Measurements from ENCODE around the gene CHAT.
"Not testable (repeated sequence)": the region's sequence is repeated elsewhere in the genome, so short reads cannot be mapped to it uniquely, and the experiment has no call there.

The CHAT gene

DNA sequence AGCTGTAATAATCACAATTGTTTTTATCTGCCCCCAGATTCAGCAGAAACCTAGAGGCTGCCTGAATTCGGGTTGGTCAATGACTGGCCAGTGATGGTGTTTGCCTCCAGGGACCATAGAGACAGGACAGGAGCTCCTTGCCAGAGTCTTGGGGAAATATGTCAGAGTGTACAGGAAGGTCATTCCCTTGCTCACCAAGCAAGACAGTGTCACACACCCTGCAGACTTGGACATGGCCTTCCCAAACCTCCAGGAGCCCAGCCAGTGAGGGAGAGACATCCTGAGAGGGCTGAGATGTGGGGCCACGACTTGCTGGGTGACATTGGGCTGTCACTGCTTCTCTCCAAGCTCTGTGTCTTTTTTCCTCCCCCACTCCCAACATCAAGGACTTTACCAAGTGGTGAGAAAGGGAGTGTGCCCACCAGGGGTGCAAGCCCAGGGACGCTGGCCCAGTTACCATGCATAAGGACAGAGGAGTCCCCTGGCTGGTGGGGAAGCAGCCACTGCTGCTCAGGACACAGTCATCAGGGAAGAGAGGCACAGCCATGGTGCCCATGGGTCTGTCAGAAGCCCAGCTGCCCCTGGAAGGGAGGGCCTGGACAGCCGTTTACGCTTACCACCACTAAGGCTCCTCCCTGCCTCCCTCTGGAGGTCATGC is 40.3 kb downstream of the CHAT start:
- DNase-seq: no peak

DNA sequence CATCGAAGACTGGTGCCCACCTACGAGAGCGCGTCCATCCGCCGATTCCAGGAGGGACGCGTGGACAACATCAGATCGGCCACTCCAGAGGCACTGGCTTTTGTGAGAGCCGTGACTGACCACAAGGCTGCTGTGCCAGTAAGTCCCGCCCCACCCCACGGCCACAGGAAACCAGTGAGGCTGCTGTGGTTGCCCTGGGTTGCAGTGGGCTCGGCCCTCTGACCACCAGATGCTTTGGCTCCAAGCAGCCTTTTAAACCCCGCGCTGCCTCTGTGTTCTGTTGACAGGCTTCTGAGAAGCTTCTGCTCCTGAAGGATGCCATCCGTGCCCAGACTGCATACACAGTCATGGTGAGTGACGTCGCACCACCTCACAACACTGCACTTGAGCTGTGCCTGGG is 41.3 kb downstream of the CHAT start:
- no peak for DNase-seq

DNA sequence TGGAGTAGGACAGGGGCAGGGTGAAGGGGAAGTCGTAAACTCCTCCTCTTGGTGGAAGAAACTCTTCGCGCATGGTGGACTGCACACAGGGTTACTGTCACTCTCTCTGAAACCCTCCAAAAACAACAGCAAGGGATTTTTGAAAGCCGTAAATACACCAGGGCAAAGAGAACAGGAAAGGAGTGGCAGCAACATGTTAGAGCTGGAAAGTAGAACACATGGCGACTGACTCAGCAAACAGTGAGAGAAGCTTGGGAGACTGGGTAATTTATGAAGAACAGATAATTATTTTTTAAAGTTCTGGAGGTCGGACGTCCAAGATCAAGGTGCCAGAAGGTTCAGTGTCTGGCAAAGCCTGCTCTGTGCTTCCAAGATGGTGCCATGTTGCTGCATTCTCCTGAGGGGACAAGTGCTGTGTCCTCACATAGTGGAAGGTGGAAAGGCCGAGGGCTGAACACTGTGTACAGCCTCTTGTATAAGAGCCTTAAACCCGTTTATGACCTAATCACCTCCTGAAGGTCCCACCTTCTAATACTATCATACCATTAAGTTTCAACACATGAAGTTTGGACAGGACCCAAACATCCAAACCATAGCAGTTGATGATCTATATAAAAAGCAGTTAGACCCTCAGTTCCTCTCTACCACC is 43.1 kb downstream of the CHAT start:
- DNase-seq: no peak

DNA sequence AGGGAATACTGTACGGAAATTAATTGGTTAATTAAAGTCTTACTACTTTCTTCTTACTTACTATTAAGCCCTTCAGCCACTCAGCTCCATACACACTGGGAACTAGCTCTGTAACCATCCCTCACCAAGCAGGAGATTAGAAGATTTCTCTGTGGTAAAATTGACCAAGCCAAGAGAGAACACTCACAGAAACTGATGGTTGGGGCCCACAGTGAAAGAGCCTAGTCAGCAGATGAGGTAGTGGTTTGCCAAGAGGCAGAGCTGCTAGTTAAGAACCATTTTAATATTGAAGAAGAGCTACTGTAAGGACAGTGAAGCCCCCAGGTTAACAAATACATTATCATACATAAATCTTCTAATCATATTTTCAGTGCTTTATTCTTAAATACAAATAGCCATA is 43.8 kb downstream of the CHAT start:
- no peak for DNase-seq

DNA sequence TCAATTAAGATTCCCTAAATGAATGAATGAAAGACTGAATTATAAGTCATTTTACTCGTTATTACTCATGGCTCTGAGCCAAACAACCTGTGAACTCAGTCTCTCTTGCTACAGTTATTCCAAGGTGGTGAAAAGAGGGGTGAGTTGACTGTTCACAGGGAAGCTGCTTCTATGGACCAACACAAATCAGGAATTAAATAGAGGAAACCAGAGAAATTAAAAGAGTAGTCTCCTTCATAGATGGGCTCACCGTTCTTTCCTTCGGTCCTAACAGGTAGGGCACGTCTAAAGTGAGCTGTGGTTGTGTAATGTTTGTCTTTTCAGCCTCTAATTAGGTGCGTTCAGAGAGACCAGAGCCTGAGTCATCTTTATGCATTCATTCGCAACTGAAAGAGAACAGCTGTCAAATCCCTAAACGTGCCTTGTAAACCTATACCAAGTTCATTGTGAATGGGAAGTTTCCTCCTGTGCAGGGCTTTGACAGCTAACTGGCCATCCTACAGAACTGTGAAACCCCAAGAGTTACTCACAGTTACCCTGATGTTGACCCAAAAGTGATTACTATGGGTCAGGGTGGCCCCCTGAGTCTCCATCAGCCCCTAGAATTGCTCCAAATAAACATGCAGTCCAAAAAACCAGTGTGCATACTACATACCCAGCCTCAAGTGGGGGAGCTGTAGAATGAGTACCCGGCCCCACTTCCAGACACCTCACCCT is 47.5 kb downstream of the CHAT start:
- DNase-seq: no peak

DNA sequence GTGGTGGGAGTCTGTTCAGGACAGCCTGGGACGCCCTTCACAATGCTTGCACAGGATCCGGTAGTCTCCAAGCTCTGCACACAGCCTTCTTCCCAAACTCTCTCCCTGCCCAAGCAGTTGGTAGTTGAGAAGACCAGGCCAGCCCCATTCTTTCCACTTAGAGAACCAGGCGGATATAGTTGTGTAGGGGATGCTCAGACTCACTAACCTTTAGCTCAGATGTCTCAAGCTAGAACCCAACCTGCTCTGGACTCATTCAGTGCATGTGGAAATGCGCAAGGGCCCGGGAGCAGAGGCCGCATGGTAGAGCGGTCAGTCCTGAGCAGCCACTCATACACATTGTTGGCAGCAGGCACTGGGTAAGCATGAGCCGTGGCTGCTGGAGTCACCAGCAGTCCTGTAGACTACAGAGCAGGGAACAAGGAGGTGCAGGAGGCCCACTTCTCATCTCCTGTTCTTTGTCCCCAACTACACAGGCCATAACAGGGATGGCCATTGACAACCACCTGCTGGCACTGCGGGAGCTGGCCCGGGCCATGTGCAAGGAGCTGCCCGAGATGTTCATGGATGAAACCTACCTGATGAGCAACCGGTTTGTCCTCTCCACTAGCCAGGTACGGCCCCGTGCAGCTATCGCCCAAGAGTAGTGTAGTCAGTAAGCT is 48.5 kb downstream of the CHAT start:
- DNase-seq: no peak

DNA sequence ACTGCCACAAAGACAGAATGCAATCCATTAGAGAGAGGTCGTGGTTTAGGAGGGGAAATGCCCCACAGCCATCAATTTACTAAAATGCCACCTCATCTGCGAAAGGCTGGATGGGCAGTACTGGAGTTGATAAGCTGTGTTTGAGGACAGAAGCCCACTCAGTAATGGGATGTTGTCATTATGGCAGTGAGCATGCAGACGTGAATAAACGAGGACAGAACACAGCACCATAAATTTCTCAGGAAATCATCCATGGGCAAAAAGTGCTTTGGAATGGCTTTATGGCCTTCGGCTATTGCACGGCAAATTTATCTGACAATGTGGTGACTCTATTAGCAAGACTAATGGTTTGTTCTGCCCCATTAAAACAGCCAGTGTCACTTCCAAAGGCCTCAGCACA is 49.8 kb downstream of the CHAT start:
- DNase-seq: no peak

DNA sequence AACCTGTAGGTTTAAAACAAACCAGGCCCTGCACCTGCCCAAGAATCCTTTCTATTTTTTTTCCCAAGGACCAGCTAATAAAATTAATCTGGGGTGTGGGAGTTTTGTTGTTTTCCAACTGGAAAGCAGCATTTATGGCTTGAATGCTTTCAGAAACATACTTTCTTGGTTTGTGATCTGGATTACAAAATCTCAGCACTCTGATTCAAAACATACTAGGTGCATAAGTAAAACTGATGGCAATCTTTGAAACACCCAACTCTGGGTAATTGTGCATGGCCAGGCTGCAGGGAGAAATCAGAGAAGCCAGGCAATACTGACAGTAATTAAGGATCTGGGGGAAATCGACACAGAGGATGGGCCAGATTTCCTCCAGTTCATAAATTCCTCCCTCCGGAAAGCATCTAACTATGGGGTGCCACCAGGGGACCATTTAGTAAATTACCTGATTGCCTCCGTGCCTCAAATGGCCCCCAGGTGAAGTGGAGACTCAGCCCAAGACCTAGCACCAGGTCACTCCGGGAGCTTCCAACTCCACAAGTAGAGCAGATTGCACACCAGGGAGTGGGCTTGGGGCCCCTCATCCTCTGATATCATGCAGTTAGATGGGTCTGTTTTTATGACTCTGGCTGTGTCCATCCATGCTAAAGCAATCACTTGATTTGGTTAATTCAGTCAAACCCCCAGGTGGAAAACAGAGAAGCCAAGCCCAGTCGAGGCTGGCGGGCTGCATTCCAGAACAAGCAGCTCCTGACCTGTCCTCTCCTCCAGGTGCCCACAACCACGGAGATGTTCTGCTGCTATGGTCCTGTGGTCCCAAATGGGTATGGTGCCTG is 50.4 kb downstream of the CHAT start:
- DNase-seq: no peak

DNA sequence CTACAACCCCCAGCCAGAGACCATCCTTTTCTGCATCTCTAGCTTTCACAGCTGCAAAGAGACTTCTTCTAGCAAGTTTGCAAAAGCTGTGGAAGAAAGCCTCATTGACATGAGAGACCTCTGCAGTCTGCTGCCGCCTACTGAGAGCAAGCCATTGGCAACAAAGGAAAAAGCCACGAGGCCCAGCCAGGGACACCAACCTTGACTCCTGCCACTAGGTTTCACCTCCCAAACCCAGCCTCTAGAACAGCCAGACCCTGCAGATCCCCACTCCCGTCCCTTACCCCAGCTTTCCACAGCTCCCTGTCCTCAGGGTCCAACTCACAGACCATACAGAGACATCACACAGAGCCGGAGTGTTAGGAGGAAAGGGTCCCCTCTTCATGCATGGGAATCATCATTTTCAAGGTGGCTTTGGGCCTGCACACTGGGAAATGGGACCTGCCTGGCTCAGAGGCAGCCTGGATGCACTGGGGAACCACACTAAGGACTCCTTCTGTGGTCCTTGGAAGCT is 51.1 kb downstream of the CHAT start:
- no peak for DNase-seq

DNA sequence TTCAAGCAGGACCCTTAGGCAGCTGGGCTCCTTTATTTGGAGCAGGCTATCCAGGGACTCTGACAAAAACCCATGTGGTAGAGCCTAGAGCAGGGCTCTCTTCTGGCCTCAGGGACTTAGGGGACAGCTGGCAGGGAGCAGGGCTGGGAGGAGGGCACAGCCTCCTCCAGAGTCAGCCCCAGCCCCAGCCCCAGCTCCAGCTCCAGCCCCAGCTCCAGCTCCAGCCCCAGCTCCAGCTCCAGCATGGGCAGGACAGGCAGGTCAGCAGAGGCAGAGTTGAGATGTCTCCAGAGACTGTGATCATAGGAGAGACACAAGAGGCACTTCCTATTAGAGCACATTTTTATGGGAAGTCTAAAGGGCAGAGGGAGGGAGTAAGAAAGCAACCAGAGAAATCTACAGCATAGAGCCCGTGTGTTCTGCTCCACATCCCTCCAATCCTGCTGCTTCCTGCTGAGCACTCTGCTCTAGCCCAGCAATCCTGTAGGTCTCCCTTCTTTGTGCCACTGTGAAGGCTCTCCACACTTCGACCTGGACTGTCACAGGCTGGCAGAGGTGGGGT is 52.3 kb downstream of the CHAT start:
- no peak for DNase-seq

DNA sequence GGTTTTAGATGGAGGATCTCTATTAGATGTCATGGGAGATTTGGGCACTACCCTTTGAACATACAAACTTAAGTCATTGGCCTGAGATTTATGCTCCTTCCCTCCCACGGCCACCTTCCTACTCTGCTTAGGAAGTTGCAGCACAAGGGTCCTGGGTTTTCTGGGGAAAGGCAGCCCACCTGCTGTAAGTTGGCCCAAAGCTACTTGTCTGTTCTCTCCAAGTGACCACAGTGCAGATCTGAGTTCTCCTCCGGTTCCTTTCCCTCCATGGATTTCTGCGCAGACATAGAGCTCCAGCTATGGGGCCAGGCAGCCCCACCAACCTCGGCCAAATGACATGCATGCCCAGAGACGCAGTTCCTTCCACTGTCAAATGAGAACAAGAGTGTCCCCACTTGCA is 52.8 kb downstream of the CHAT start:
- no peak for DNase-seq

DNA sequence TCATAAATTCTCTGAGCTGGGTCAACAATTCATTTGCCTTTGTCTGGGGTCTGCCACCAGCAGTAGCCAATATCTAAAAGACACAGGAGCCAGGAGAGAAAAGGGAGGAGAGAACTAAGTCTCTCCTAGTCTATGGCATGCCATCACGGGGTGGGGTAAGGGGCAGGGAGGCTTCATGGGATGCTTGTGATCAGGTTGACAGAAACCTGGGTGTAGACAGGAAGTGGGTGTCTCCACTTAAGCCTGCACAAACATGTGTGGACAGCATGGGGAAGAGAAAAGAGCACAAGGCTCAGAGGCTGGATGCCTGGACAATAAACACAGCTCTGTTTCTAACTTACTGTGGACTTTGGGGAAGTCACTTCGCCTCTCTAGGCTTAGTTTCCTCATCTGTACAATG is 54.2 kb downstream of the CHAT start:
- no peak for DNase-seq

DNA sequence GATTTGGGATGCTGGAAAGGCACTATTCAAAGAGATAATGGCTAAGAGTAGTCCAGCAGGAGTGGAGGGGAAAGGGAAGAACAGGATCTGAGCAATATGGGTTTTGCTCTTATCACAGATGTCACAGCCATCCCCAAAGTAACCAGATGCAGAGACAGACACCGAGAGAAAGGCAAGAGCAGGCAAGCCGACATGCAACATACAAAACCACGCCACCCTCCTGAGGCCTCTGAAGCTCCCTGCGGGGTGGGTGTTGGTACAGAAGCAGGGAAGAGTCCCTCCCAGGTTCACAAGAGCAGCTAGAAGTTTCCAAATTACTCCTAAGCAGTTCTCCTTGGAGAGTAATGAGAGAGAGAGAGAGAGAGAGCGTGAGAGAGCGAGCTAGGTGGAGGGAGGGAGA is 54.8 kb downstream of the CHAT start:
- DNase-seq: no peak

DNA sequence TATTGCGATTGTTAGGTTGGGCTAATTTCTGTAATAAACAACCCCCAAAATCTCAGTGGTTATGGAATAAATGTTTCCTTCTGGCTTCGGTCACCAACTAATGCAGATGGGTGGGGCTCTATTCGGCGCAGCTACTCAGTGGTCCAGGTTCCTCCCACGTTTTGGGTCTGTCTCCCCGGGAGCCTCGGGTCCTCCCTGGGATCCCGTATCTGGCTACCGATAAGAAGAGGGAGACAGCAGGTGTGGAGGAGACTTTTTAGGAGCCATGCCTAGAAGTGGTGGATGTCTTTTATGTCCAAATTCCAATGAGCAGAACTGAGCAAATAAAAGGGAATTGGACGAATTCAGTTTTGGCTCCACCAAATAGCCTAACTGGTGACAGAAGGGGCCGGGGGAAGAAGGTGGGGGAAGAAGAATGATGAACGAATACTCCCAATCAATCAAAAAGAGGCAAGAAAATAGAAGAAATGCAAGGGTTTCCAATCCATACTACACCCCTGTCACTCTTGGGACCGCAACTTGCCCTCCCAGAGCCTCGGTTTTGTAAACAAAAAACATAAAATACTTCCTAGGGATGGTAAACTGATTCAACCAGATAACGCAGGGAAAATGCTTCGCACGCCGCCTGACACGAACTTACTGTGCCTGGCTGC is 65.1 kb downstream of the CHAT start:
- DNase-seq: no peak

DNA sequence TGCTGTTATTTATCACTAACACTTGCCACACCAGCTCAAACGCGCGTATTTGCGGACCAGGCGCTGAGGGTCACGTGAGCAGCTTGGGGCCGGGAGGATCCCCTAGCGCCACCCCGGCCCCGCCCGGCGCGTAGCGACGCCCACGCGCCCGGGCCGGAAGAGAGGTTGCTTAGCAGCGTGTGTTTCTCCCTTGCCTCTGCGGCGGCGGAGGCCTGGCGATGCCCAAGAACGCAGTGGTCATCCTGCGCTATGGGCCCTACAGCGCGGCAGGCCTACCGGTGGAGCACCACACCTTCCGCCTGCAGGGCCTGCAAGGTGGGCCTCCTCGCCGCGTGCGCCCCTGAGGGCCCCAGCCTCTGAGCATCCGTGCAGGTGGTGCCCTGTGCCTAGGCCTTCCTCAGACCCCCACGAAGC is 65.7 kb downstream of the CHAT start, which contains the start of gene C10orf53:
C10orf53 (plus strand) TSS at position 172 of the 414 bp plus-strand sequence; CDS start at position 219, 47 bp downstream.
- DNase-seq: peak; percentile 53 to 84 (median 69)

DNA sequence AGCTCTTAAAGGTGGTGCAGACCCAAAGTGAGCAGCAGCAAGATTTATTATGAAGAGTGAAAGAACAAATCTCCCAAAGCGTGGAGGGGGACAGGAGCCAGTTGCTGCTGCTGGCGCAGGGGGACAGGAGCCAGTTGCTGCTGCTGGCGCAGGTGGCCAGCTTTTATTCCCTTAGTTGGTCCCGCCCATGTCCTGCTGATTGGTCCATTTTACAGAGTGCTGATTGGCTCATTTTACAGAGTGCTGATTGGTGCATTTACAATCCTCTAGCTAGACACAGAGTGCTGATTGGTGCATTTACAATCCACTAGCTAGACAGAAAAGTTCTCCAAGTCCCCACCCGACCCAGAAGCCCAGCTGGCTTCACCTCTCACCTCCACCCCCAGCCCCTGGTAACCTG is 68.6 kb downstream of the CHAT start:
- not testable (repeated sequence) for DNase-seq

DNA sequence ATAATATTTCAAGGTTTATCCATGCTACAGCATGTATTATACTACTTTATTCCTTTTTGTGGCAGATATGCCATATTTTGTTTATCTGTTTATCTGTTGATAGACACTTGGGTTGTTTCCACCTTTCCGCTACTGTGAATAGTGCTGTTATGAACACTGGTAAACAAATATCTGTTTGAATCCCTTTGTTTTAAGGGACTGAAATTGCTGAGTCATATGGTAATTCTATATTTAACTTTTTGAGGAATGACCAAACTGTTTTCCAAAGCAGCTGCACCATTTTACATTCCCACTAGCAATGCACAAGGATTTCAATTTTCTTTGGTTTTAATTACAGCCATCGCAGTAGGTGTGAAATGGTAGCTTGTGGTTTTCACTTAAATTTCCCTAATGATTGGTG is 69.0 kb downstream of the CHAT start:
- no peak for DNase-seq

DNA sequence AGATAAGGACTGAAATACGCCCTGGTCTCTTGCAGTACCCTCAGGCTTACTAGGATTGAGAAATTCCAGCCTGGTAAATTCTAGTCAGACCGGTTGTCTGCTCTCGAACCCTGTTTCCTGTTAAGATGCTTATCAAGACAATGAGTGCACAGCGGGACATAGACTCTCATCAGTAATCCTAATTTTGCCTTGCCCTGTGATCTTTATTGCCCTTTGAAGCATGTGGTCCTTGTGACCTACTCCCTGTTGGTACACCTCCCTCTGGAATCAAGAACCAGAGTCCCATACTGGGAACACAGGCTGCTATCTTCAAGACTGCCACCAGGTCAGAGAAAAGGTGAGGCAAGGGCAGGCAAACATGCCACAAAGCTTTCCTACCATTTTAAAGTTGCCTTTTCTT is 72.8 kb downstream of the CHAT start:
- no peak for DNase-seq

DNA sequence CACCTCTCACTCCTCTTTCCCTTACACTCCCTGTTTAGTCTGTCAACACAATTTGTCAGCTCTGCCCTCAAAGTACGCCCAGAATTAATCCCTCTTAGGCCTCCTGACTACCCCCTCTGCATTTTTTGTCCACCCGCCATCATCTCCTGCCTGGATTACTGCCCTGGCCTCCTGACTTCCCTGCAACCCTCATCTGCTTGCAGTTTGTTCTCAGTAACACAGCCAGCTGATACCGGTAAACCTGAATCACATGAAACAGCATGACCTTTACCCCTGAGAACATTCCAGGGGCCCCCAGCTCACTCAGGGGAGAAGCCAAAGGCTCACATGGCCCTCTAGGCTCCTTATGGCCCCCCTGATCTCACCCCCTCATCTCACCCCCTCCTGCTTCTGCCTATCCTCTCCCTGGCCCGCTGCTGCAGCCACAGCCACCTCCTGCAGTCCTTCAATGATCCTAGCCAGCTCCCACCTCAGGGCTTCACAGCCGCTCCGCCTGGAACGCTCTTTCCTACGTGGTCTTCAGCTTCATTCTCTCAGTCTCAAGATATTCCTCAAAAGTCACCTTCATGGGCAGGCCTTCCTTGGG is 74.5 kb downstream of the CHAT start:
- no peak for DNase-seq

DNA sequence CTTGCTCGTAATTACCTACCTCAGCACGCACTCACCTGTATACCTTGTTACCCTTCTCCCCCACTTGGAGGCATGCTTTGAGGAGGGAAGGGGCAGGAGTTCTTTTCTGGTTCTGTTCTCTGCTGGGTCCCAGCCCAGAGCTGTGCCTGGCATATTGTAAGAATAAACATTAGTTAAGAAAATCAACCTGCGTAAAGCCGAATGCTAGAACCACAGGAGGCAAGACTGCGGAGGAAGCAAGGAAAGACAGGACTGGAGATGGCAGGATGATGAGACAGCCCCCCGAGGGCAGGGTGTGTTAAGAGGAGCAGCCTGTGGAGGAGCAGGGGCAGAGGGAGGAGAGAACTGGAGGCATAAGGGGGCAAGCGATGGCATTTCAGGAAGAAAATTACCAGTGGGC is 75.1 kb downstream of the CHAT start:
- no peak for DNase-seq

DNA sequence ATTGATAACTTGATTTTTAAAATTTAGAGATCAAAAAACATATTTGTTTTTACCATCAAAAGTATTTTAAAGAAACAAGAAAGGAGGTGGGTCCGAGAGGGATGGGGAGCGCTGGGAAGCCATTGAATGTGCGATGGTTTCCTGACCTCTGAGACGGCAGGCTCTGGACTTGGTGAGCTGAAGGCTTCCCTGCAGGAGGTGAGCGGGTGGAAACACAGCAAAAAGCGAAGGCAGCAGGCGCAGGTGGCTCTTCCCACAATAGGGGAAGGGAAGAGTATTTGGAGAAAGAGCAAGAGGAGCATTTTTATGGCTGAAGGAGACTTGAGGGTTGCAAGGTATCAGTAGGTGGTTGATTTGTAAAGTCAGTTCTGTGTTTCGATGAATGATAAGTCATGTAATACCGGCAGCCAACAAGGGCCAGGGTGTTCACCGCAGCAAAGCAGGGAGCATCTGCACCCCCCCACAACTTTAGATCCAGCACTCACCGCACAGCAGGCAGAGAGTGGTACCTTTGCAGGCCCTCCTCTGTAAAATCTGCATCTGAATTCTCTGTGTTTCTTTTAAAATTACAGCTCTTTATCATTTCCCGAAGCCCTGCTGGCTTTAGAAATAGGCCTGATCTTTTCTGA is 76.2 kb downstream of the CHAT start:
- no peak for DNase-seq

Measured in suppressor macrophage treated with lipopolysaccharide for 1 hour (primary cell).